ENCODE results near the gene PANK2. TPM values are rescaled to one million over a fixed set of nuclear protein-coding genes. Genes with fewer than 3 reads are reported as not detected.

PANK2 gene
- total and polyA plus RNA-seq, 10 of the 15 experiments (the other 5 are each of a cell fraction or from before 2014, with no cell fraction given): 13.2 to 43.4 (median 33.3) TPM

DNA sequence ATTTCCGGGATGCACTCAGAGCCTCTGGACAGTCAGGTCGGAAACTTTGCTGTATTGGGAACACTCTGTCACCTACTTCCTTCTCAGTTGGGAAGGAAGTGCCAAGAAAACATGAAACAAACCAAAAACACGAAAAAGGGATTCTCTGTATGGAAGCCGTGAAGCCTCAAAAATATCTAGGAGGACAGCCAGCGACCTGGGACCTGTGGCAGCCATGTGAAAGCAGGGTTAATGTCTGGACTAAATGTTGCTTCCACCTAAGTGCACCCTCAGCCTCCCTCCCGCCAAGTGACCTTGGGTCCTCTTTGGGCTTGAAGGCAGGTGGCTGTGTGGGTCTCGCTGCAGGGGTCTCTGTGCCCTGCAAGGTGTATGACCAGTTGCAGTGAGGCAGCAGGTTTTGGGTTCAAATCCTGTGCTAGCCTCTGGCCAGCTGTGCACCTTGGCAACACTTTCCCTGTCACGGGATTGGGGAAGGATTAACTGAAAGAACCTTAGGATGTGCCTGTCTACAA, 41.7 kb upstream of the PANK2 start:
- FAIRE-seq (no peak), ATAC-seq (no peak), DNase-seq (ENCODE audit: low read depth, low spot score) (no peak)
- H3K4me3 ChIP-seq: peak overlapping the region; percentile 87
- peak overlapping the region; percentile 85; the same call in 1 of the 2 replicates for H2AFZ ChIP-seq (ENCODE audit: control insufficient read depth, low read depth, low read length)
- no peaks in the 10 kb centered on the region for H3K36me3 ChIP-seq (ENCODE audit: control insufficient read depth in 2 of 2, insufficient read depth in 2 of 2, low read length in 1 of 2)
- no peaks in the 10 kb centered on the region for H3K9me3 ChIP-seq (replicated peaks; ENCODE audit: control insufficient read depth, insufficient read depth, low read length)
- intact Hi-C loops (cut with micrococcal nuclease; ENCODE audit: unreplicated experiment): loop anchor here (2.0 kb wide), 2 partner anchors 27 to 53 kb away; partner anchors contain the start of gene AP5S1
- 28% methylated on average over 8 of the region's 8 CpGs for WGBS (ENCODE audit: insufficient coverage, insufficient replicate concordance, low lambda C conversion rate, missing lambda C conversion rate)
- peak overlapping the region; percentile 84 for H3K4me2 ChIP-seq (ENCODE audit: control insufficient read depth, insufficient read depth)
- in situ Hi-C loops (cut with MboI): no loop called here
- H3K4me1 ChIP-seq (ENCODE audit: control insufficient read depth, insufficient read depth, low read length): peaks cover 10% of the 10 kb centered on the region
- ChIA-PET SMC1A (ENCODE audit: uncharacterized antibody, unreplicated experiment) (interaction anchor here (1.2 kb wide), 1 partner anchor 27 kb away, joined by 3 read pairs; the partner anchor contains the start of gene AP5S1), POLR2A (no interaction called here), RAD21 (ENCODE audit: unreplicated experiment) (no interaction called here), CTCF (interaction anchor here (0.6 to 0.8 kb wide), 2 partner anchors 27 to 95 kb away, joined by 3 read pairs; partner anchors contain the start of gene AP5S1)
- H3K79me2 ChIP-seq (ENCODE audit: control insufficient read depth, insufficient read depth, low read length): peaks cover 29% of the 10 kb centered on the region
- no peaks in the 10 kb centered on the region for H3K27me3 ChIP-seq (replicated peaks in 1 of 2; ENCODE audit: control insufficient read depth in 2 of 2, insufficient read depth in 2 of 2, low read length in 1 of 2)
- no peaks in the 10 kb centered on the region for H4K20me1 ChIP-seq (ENCODE audit: control insufficient read depth, insufficient read depth)
- TF ChIP-seq BHLHE40 (IDR thresholded peaks at IDR 0.05; ENCODE audit: borderline replicate concordance in 1 of 2, low read depth in 2 of 2, low read length in 1 of 2) (no peak), ETV6 (conservative IDR thresholded peaks at IDR 0.05 in 1 of 2, IDR thresholded peaks at IDR 0.05 in 1 of 2; ENCODE audit: borderline replicate concordance in 1 of 2, low read depth in 1 of 2) (0 out of 4 replicates have a peak, but pooled peaks of 1 of the 2 experiments have one; percentile 8)
- TSS peak; percentile 87 for BruUV-seq (replicated peaks)
- peak overlapping the region; percentile 88 for H3K9ac ChIP-seq (ENCODE audit: control insufficient read depth, insufficient read depth, low read length)
- H3K27ac ChIP-seq (ENCODE audit: control insufficient read depth, insufficient read depth): peak overlapping the region; percentile 79

DNA sequence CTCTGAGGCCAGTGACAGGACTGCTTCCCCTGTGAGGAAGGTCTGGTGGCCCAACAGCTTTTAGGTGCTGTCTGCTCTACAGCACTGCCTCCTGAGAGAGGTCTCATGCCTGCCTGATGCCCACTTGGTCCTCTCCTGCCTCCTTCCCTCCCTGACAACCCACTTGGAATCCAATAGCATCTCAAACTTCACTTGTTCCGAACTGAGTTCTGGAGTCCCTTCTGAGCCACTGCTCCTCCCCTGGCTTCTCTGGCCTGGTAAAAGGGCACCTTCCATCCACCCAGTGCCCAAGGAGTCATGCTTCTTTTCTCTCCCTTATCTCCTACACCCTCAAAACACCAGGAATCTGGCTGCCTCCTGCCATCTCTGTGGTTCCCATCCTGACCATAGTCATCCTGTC, 40.6 kb upstream of the PANK2 start:
- Histone ChIP-seq H3K4me3 (no peak overlapping the region), H3K79me2 (ENCODE audit: control insufficient read depth, insufficient read depth, low read length) (peaks cover 29% of the 10 kb centered on the region), H3K27me3 (replicated peaks in 1 of 2; ENCODE audit: control insufficient read depth in 2 of 2, insufficient read depth in 2 of 2, low read length in 1 of 2) (no peaks in the 10 kb centered on the region), H3K9ac (ENCODE audit: control insufficient read depth, insufficient read depth, low read length) (no peak overlapping the region), H3K4me1 (ENCODE audit: control insufficient read depth, insufficient read depth, low read length) (peaks cover 10% of the 10 kb centered on the region), H4K20me1 (ENCODE audit: control insufficient read depth, insufficient read depth) (no peaks in the 10 kb centered on the region), H3K9me3 (replicated peaks; ENCODE audit: control insufficient read depth, insufficient read depth, low read length) (no peaks in the 10 kb centered on the region), H2AFZ (ENCODE audit: control insufficient read depth, low read depth, low read length) (no peak overlapping the region), H3K36me3 (ENCODE audit: control insufficient read depth in 2 of 2, insufficient read depth in 2 of 2, low read length in 1 of 2) (no peaks in the 10 kb centered on the region), H3K27ac (ENCODE audit: control insufficient read depth, insufficient read depth) (no peak overlapping the region), H3K4me2 (ENCODE audit: control insufficient read depth, insufficient read depth) (peak overlapping the region; percentile 19; the same call in 1 of the 2 replicates)
- POLR2A ChIA-PET: interaction anchor here (0.7 kb wide), 1 partner anchor 10 kb away, joined by 5 read pairs; no protein-coding TSS in a partner anchor
- RAD21 ChIA-PET (ENCODE audit: unreplicated experiment): no interaction called here
- no TSS peak for BruUV-seq (replicated peaks)
- SMC1A ChIA-PET (ENCODE audit: uncharacterized antibody, unreplicated experiment): interaction anchor here (1.2 kb wide), 1 partner anchor 28 kb away, joined by 3 read pairs; the partner anchor contains the start of gene AP5S1
- CTCF ChIA-PET: no interaction called here
- FAIRE-seq (no peak), ATAC-seq (no peak), DNase-seq (ENCODE audit: low read depth, low spot score) (no peak)
- 83% methylated on average over 1 of the region's 1 CpG for WGBS (ENCODE audit: insufficient coverage, insufficient replicate concordance, low lambda C conversion rate, missing lambda C conversion rate)
- intact Hi-C loops (cut with micrococcal nuclease; ENCODE audit: unreplicated experiment): no loop called here
- in situ Hi-C loops (cut with MboI): no loop called here
- TF ChIP-seq HDAC6 (IDR thresholded peaks at IDR 0.05; ENCODE audit: unreplicated experiment) (no peak), SMC3 (IDR thresholded peaks at IDR 0.05; ENCODE audit: borderline replicate concordance, low read length) (no peak), PML (IDR thresholded peaks at IDR 0.05; ENCODE audit: low read length) (no peak), SMAD5 (IDR thresholded peaks at IDR 0.05; ENCODE audit: low read depth) (no peak), GABPA (IDR thresholded peaks at IDR 0.05; ENCODE audit: low read depth) (no peak), BMI1 (IDR thresholded peaks at IDR 0.05; ENCODE audit: borderline replicate concordance) (no peak)
- TF ChIP-seq, protein P1, sequence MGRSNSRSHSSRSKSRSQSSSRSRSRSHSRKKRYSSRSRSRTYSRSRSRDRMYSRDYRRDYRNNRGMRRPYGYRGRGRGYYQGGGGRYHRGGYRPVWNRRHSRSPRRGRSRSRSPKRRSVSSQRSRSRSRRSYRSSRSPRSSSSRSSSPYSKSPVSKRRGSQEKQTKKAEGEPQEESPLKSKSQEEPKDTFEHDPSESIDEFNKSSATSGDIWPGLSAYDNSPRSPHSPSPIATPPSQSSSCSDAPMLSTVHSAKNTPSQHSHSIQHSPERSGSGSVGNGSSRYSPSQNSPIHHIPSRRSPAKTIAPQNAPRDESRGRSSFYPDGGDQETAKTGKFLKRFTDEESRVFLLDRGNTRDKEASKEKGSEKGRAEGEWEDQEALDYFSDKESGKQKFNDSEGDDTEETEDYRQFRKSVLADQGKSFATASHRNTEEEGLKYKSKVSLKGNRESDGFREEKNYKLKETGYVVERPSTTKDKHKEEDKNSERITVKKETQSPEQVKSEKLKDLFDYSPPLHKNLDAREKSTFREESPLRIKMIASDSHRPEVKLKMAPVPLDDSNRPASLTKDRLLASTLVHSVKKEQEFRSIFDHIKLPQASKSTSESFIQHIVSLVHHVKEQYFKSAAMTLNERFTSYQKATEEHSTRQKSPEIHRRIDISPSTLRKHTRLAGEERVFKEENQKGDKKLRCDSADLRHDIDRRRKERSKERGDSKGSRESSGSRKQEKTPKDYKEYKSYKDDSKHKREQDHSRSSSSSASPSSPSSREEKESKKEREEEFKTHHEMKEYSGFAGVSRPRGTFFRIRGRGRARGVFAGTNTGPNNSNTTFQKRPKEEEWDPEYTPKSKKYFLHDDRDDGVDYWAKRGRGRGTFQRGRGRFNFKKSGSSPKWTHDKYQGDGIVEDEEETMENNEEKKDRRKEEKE (IDR thresholded peaks at IDR 0.05): no peak
- TF ChIP-seq, protein P2, sequence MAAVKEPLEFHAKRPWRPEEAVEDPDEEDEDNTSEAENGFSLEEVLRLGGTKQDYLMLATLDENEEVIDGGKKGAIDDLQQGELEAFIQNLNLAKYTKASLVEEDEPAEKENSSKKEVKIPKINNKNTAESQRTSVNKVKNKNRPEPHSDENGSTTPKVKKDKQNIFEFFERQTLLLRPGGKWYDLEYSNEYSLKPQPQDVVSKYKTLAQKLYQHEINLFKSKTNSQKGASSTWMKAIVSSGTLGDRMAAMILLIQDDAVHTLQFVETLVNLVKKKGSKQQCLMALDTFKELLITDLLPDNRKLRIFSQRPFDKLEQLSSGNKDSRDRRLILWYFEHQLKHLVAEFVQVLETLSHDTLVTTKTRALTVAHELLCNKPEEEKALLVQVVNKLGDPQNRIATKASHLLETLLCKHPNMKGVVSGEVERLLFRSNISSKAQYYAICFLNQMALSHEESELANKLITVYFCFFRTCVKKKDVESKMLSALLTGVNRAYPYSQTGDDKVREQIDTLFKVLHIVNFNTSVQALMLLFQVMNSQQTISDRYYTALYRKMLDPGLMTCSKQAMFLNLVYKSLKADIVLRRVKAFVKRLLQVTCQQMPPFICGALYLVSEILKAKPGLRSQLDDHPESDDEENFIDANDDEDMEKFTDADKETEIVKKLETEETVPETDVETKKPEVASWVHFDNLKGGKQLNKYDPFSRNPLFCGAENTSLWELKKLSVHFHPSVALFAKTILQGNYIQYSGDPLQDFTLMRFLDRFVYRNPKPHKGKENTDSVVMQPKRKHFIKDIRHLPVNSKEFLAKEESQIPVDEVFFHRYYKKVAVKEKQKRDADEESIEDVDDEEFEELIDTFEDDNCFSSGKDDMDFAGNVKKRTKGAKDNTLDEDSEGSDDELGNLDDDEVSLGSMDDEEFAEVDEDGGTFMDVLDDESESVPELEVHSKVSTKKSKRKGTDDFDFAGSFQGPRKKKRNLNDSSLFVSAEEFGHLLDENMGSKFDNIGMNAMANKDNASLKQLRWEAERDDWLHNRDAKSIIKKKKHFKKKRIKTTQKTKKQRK (IDR thresholded peaks at IDR 0.05; ENCODE audit: low read depth, low read length): no peak

Data from GM12878 (cell line).